A172 (cell line): ENCODE measurements around the gene CERS5. TPM values are rescaled to one million over a fixed set of nuclear protein-coding genes. Genes with fewer than 3 reads are reported as not detected.

Experiments
- total RNA-seq: library from RNA; depleted of rRNA; stranded (reverse); fragments of >200 nt; shearing (Covaris generic); gene quantifications from 2 replicates; pipeline ENCODE4 v1.2.3, GENCODE V29; 2014; rRNA removed

Gene CERS5
- total RNA-seq, 1 experiment from 2014 or later: 19.2 TPM

Other genes with a start within 250 kb of the CERS5 start
- not detected in 2 replicates for gene AQP2, start 216.6 kb downstream of the CERS5 start, total RNA-seq
- 0.07 TPM in 1 of 2 replicates, not detected in the other for gene AQP5, start 205.5 kb downstream of the CERS5 start, total RNA-seq
- not detected in 2 replicates for gene AQP6, start 194.4 kb downstream of the CERS5 start, total RNA-seq
- 143 and 147 TPM in 2 replicates for gene RACGAP1, start 141.9 kb downstream of the CERS5 start, total RNA-seq
- gene ASIC1, start 109.8 kb downstream of the CERS5 start, total RNA-seq: 1.6 and 3.3 TPM in 2 replicates
- 57.4 and 93.9 TPM in 2 replicates for gene SMARCD1, start 82.0 kb downstream of the CERS5 start, total RNA-seq
- gene GPD1, start 63.4 kb downstream of the CERS5 start, total RNA-seq: 0.29 and 3.8 TPM in 2 replicates
- gene COX14, start 55.1 kb downstream of the CERS5 start, total RNA-seq: 49.7 and 76.4 TPM in 2 replicates
- gene LIMA1, start 116.2 kb upstream of the CERS5 start, total RNA-seq: 108 and 109 TPM in 2 replicates
- not detected in 2 replicates for gene FAM186A, start 229.2 kb upstream of the CERS5 start, total RNA-seq
- gene LARP4, start 233.5 kb upstream of the CERS5 start, total RNA-seq: 34.5 and 47.6 TPM in 2 replicates